HepG2 (cell line): ENCODE results near the gene TBC1D20. TPM values are rescaled to one million over a fixed set of nuclear protein-coding genes. Genes with fewer than 3 reads are reported as not detected.

Experiments
- ARID3A ChIP-seq: IDR thresholded peaks from 2 replicates; pipeline ENCODE4 v1.6.1; 2012; ENCODE audit warnings: low read depth, low read length, improper control_type of control experiment
- CBX1 ChIP-seq: IDR thresholded peaks from one replicate; pipeline ENCODE4 v1.6.1; 2016; ENCODE audit warnings: antibody characterized with exemption, low read depth
- FOXJ3 ChIP-seq: sonication (generic); formaldehyde crosslinking; IDR thresholded peaks from 2 replicates; pipeline ENCODE4 v1.4.0; 2020; ENCODE audit warnings: missing genetic modification reagents, mild to moderate bottlenecking, borderline replicate concordance
- GABPA ChIP-seq, 2 experiments: IDR thresholded peaks; 2 replicates each; pipeline ENCODE4 v1.6.1; 2011 to 2016; ENCODE audit warnings: low read depth in 2 of 2, low read length in 1 of 2, missing biosample characterization in 1 of 2, missing genetic modification characterization in 1 of 2
- GMEB2 ChIP-seq: IDR thresholded peaks from 2 replicates; pipeline ENCODE4 v1.6.1; 2016; ENCODE audit warnings: missing biosample characterization, missing genetic modification reagents, low read depth
- HMGA1 ChIP-seq: sonication (generic); formaldehyde crosslinking; conservative IDR thresholded peaks from 2 replicates; pipeline ENCODE4 v1.4.0; 2020; ENCODE audit warnings: missing genetic modification reagents
- ISL2 ChIP-seq: sonication (generic); formaldehyde crosslinking; IDR thresholded peaks from 2 replicates; pipeline ENCODE4 v1.5.0; 2020; ENCODE audit warnings: missing genetic modification reagents
- MED1 ChIP-seq: sonication (generic); formaldehyde crosslinking; IDR thresholded peaks from 2 replicates; pipeline ENCODE4 v1.4.0; 2020; ENCODE audit warnings: missing genetic modification reagents
- MXD1 ChIP-seq: sonication (generic); formaldehyde crosslinking; IDR thresholded peaks from 2 replicates; pipeline ENCODE4 v1.4.0; 2020; ENCODE audit warnings: mild to moderate bottlenecking, missing genetic modification reagents
- PHF21A ChIP-seq: sonication (generic); formaldehyde crosslinking; IDR thresholded peaks from 2 replicates; pipeline ENCODE4 v1.5.0; 2020; ENCODE audit warnings: mild to moderate bottlenecking, missing genetic modification reagents
- POLR2A ChIP-seq, 2 experiments: IDR thresholded peaks; 2 replicates each; pipeline ENCODE4 v1.6.1; 2011; ENCODE audit warnings: low read depth in 2 of 2, low read length in 2 of 2, mild to moderate bottlenecking in 1 of 2, moderate library complexity in 1 of 2; ENCODE audit not compliant: insufficient read depth in 1 of 2
- PPARG ChIP-seq: conservative IDR thresholded peaks from 2 replicates; pipeline ENCODE4 v1.6.1; 2016; ENCODE audit warnings: missing biosample characterization, missing genetic modification reagents
- REPIN1 ChIP-seq: sonication (generic); formaldehyde crosslinking; IDR thresholded peaks from 2 replicates; pipeline ENCODE4 v1.8.0; 2022; ENCODE audit warnings: missing genetic modification reagents, low read depth, mild to moderate bottlenecking, borderline replicate concordance
- SMAD9 ChIP-seq: sonication (generic); formaldehyde crosslinking; IDR thresholded peaks from 2 replicates; pipeline ENCODE4 v1.5.1; 2020; ENCODE audit warnings: mild to moderate bottlenecking, missing genetic modification reagents
- STAG1 ChIP-seq: sonication (generic); formaldehyde crosslinking; IDR thresholded peaks from 2 replicates; pipeline ENCODE4 v1.4.0; 2020; ENCODE audit warnings: missing genetic modification reagents
- ZBTB21 ChIP-seq: sonication (generic); formaldehyde crosslinking; IDR thresholded peaks from 2 replicates; pipeline ENCODE4 v1.4.0; 2020; ENCODE audit warnings: missing genetic modification reagents
- ZBTB33 ChIP-seq: sonication (generic); formaldehyde crosslinking; IDR thresholded peaks from 2 replicates; pipeline ENCODE4 v1.4.0; 2020; ENCODE audit warnings: missing genetic modification reagents
- ZBTB44 ChIP-seq: sonication (generic); formaldehyde crosslinking; IDR thresholded peaks from 2 replicates; pipeline ENCODE4 v1.4.0; 2020; ENCODE audit warnings: missing genetic modification reagents
- ZFP36L1 ChIP-seq: sonication (generic); formaldehyde crosslinking; IDR thresholded peaks from 2 replicates; pipeline ENCODE4 v1.8.0; 2022; ENCODE audit warnings: mild to moderate bottlenecking, missing genetic modification reagents, moderate library complexity
- ZFX ChIP-seq: sonication (generic); formaldehyde crosslinking; IDR thresholded peaks from 2 replicates; pipeline ENCODE4 v1.4.0; 2020; ENCODE audit warnings: mild to moderate bottlenecking, low read depth, missing genetic modification reagents, moderate library complexity
- ZMYM3 ChIP-seq: sonication (generic); formaldehyde crosslinking; IDR thresholded peaks from 2 replicates; pipeline ENCODE4 v1.5.1; 2020; ENCODE audit warnings: mild to moderate bottlenecking, missing genetic modification reagents
- ZNF556 ChIP-seq: sonication (generic); formaldehyde crosslinking; IDR thresholded peaks from 2 replicates; pipeline ENCODE4 v1.4.0; 2020; ENCODE audit warnings: mild to moderate bottlenecking, missing genetic modification reagents, borderline replicate concordance
- polyA plus RNA-seq, 8 experiments: library from polyadenylated mRNA; depleted of rRNA in 3 of 8; stranded (reverse) in 7 of 8; unstranded in 1 of 8; fragments of >200 nt; fragmentation: Illumina TruSeq in 4 of 8; extraction: Trizol in 4 of 8; gene quantifications; 2 replicates each; pipeline versions ENCODE4 v1.2.1 to v1.2.3, GENCODE V29; 2011 to 2016; ENCODE audit warnings: low read depth in 4 of 8, missing spikeins in 1 of 8, mixed read lengths in 1 of 8; ENCODE audit not compliant: insufficient read depth in 1 of 8
- total RNA-seq, 5 experiments: library from RNA; depleted of rRNA; stranded (reverse); fragments of >200 nt; fragmentation: Illumina TruSeq; extraction: Trizol; gene quantifications; 2 replicates each; pipeline ENCODE4 v1.2.3, GENCODE V29; 2016; ENCODE audit warnings: low read depth in 1 of 5

TBC1D20 gene
- total and polyA plus RNA-seq, 2 of the 13 experiments (the other 11 are each of a cell fraction or from before 2014, with no cell fraction given) = 36.6 to 47.1 TPM

- TF ChIP-seq ARID3A = peak; percentile 19; the same call in 1 of the 2 replicates
- TF ChIP-seq HMGA1 (CRISPR knock-in tag) = no peak
- peak; percentile 83 for TF ChIP-seq ISL2 (CRISPR knock-in tag)
- 0 out of 2 replicates have a peak, but pooled peaks have one; percentile 35 for TF ChIP-seq PPARG (CRISPR knock-in tag)
- peak; percentile 96 to 98 for TF ChIP-seq POLR2A (IDR thresholded peaks at IDR 0.05; ENCODE audit: insufficient read depth in 1 of 2, low read depth in 2 of 2, low read length in 2 of 2)
- no peak for TF ChIP-seq GABPA (IDR thresholded peaks at IDR 0.05; ENCODE audit: low read depth, low read length)
- TF ChIP-seq GABPA (CRISPR knock-in tag; IDR thresholded peaks at IDR 0.05; ENCODE audit: low read depth) = no peak; the same call in 1 of the 2 replicates
- peak; percentile 95 for TF ChIP-seq CBX1
- peak; percentile 76; the same call in 1 of the 2 replicates for TF ChIP-seq FOXJ3 (CRISPR knock-in tag)
- TF ChIP-seq PHF21A = peak; percentile 61
- peak; percentile 95 for TF ChIP-seq REPIN1 (CRISPR knock-in tag)
- TF ChIP-seq ZBTB21 (CRISPR knock-in tag) = peak; percentile 72
- TF ChIP-seq GMEB2 (CRISPR knock-in tag) = no peak
- peak; percentile 82 for TF ChIP-seq MXD1 (CRISPR knock-in tag)
- peak; percentile 91 for TF ChIP-seq ZFX (CRISPR knock-in tag)
- peak; percentile 55 for TF ChIP-seq ZMYM3 (CRISPR knock-in tag)
- peak; percentile 92 for TF ChIP-seq MED1
- TF ChIP-seq STAG1 (CRISPR knock-in tag) = peak; percentile 52; the same call in 1 of the 2 replicates
- peak; percentile 76; the same call in 1 of the 2 replicates for TF ChIP-seq ZBTB44 (CRISPR knock-in tag)
- peak; percentile 83 for TF ChIP-seq SMAD9 (CRISPR knock-in tag)
- TF ChIP-seq ZBTB33 (CRISPR knock-in tag) = no peak
- TF ChIP-seq ZFP36L1 (CRISPR knock-in tag) = peak; percentile 75
- TF ChIP-seq ZNF556 (CRISPR knock-in tag) = peak; percentile 25; the same call in 1 of the 2 replicates
Observed at GRCh38 chr20:407133-407952, 55.0 kb downstream of the TBC1D20 start (continued).
